OCI-LY1 (cell line): Measurements from ENCODE around the gene NDUFB11.

Experiments
- H2AFZ ChIP-seq: fragments of 200-600 bp; sonication (generic), shearing (Covaris generic); 2 replicates; pipeline ENCODE4 v1.6.0; 2014; ENCODE audit warnings: antibody characterized with exemption, mild to moderate bottlenecking, low read length
- H3F3A ChIP-seq: fragments of 200-600 bp; sonication (generic), shearing (Covaris generic); 2 replicates; pipeline ENCODE4 v1.6.0; 2014; ENCODE audit warnings: mild to moderate bottlenecking, antibody characterized with exemption, low read length, moderate library complexity; ENCODE audit not compliant: insufficient read depth
- H3K27ac ChIP-seq: fragments of 200-600 bp; sonication (generic); 2 replicates; pipeline ENCODE4 v1.5.1; 2014; ENCODE audit warnings: low read length, mixed run types, mild to moderate bottlenecking, low read depth; ENCODE audit not compliant: poor library complexity, severe bottlenecking
- H3K27me3 ChIP-seq: fragments of 200-600 bp; sonication (generic); 2 replicates; pipeline ENCODE4 v1.6.0; 2014; ENCODE audit warnings: antibody characterized with exemption, mild to moderate bottlenecking, low read length, moderate library complexity; ENCODE audit not compliant: insufficient read depth
- H3K36me3 ChIP-seq: fragments of 200-600 bp; sonication (generic); 2 replicates; pipeline ENCODE4 v1.6.1; 2014; ENCODE audit warnings: mild to moderate bottlenecking, antibody characterized with exemption, low read length, moderate library complexity, mixed read lengths; ENCODE audit not compliant: insufficient read depth
- H3K4me1 ChIP-seq: fragments of 200-600 bp; sonication (generic); 2 replicates; pipeline ENCODE4 v1.5.1; 2014; ENCODE audit warnings: mild to moderate bottlenecking, low read length, moderate library complexity; ENCODE audit not compliant: insufficient read depth, severe bottlenecking
- H3K4me2 ChIP-seq: fragments of 200-600 bp; sonication (generic), shearing (Covaris generic); 2 replicates; pipeline ENCODE4 v1.6.1; 2014; ENCODE audit warnings: low read length
- H3K4me3 ChIP-seq: fragments of 200-600 bp; sonication (generic); 2 replicates; pipeline ENCODE4 v1.5.1; 2014; ENCODE audit warnings: low read length, low read depth, mild to moderate bottlenecking, mixed read lengths; ENCODE audit not compliant: poor library complexity, severe bottlenecking
- H3K79me2 ChIP-seq: fragments of 200-600 bp; shearing (Covaris generic); 2 replicates; pipeline ENCODE4 v1.6.1; 2016; ENCODE audit warnings: mixed run types, low read length, mixed read lengths; ENCODE audit not compliant: insufficient read depth
- H3K9ac ChIP-seq: fragments of 200-600 bp; sonication (generic), shearing (Covaris generic); 2 replicates; pipeline ENCODE4 v1.6.1; 2014; ENCODE audit warnings: mild to moderate bottlenecking, low read length, mixed read lengths
- H3K9me2 ChIP-seq: fragments of 200-600 bp; sonication (generic), shearing (Covaris generic); 2 replicates; pipeline ENCODE4 v1.6.1; 2014; ENCODE audit warnings: low read depth, mild to moderate bottlenecking, low read length, mixed read lengths
- H3K9me3 ChIP-seq: fragments of 200-600 bp; shearing (Covaris generic); 2 replicates; pipeline ENCODE4 v1.6.1; 2014; ENCODE audit warnings: low read length, mixed read lengths
- H4K20me1 ChIP-seq: fragments of 200-600 bp; sonication (generic), shearing (Covaris generic); 2 replicates; pipeline ENCODE4 v1.6.0; 2016; ENCODE audit warnings: mild to moderate bottlenecking, low read length; ENCODE audit not compliant: insufficient read depth
- CTCF ChIP-seq: fragments of 200-600 bp; sonication (generic), shearing (Covaris generic); IDR thresholded peaks from 2 replicates; pipeline ENCODE4 v1.5.1; 2017; ENCODE audit warnings: mild to moderate bottlenecking, antibody characterized with exemption, low read length, moderate library complexity, mixed read lengths
- EZH2 ChIP-seq: fragments of 200-600 bp; sonication (generic), shearing (Covaris generic); IDR thresholded peaks from 2 replicates; pipeline ENCODE4 v1.8.0; 2017; ENCODE audit warnings: borderline replicate concordance, mixed run types, mild to moderate bottlenecking, antibody characterized with exemption, low read length, moderate library complexity, mixed read lengths

NDUFB11 gene

GRCh38 chrX:47180346-47180745 is 35.8 kb upstream of the NDUFB11 start:
- no peak for TF ChIP-seq EZH2
- no peak for TF ChIP-seq CTCF
- H3K9me2 ChIP-seq = no peaks in the 10 kb centered on the region
- H4K20me1 ChIP-seq = no peaks in the 10 kb centered on the region
- no peaks in the 10 kb centered on the region for H3K4me1 ChIP-seq
- no peaks in the 10 kb centered on the region for H3K9me3 ChIP-seq
- H3F3A ChIP-seq = no peaks in the 10 kb centered on the region
- no peak overlapping the region for H3K4me2 ChIP-seq
- H3K9ac ChIP-seq = no peak overlapping the region
- no peaks in the 10 kb centered on the region for H3K79me2 ChIP-seq
- H3K36me3 ChIP-seq = peaks cover 57% of the 10 kb centered on the region
- H3K4me3 ChIP-seq = no peak overlapping the region
- no peak overlapping the region for H2AFZ ChIP-seq
- no peak overlapping the region for H3K27ac ChIP-seq
- no peaks in the 10 kb centered on the region for H3K27me3 ChIP-seq

GRCh38 chrX:47179928-47180255 is 35.4 kb upstream of the NDUFB11 start:
- no peaks in the 10 kb centered on the region for H3K4me1 ChIP-seq
- H3K27ac ChIP-seq = no peak overlapping the region
- no peaks in the 10 kb centered on the region for H3K9me2 ChIP-seq
- H2AFZ ChIP-seq = no peak overlapping the region
- H4K20me1 ChIP-seq = no peaks in the 10 kb centered on the region
- no peak overlapping the region for H3K4me3 ChIP-seq
- H3K4me2 ChIP-seq = no peak overlapping the region
- no peaks in the 10 kb centered on the region for H3K79me2 ChIP-seq
- TF ChIP-seq CTCF (no peak), EZH2 (no peak)
- H3K9ac ChIP-seq = no peak overlapping the region
- no peaks in the 10 kb centered on the region for H3K27me3 ChIP-seq
- H3K36me3 ChIP-seq = peaks cover 59% of the 10 kb centered on the region
- H3F3A ChIP-seq = no peaks in the 10 kb centered on the region
- H3K9me3 ChIP-seq = no peaks in the 10 kb centered on the region

GRCh38 chrX:47179221-47179927 is 34.9 kb upstream of the NDUFB11 start:
- Histone ChIP-seq H3K9ac (no peak overlapping the region), H3K79me2 (no peaks in the 10 kb centered on the region), H3K4me3 (no peak overlapping the region), H3F3A (no peaks in the 10 kb centered on the region), H3K27me3 (no peaks in the 10 kb centered on the region), H3K9me2 (no peaks in the 10 kb centered on the region), H3K9me3 (no peaks in the 10 kb centered on the region), H4K20me1 (no peaks in the 10 kb centered on the region), H3K4me1 (no peaks in the 10 kb centered on the region), H2AFZ (no peak overlapping the region), H3K4me2 (no peak overlapping the region), H3K27ac (no peak overlapping the region), H3K36me3 (peaks cover 59% of the 10 kb centered on the region)
- TF ChIP-seq EZH2 = no peak
- TF ChIP-seq CTCF = no peak
